Hippocampal formation (tissue), 2 donors: ENCODE results near the gene TRAPPC4.
A peak's percentile ranks its signal among the peaks of the same experiment; 100 is the strongest.
"Not testable (repeated sequence)": the region's sequence is repeated elsewhere in the genome, so short reads cannot be mapped to it uniquely, and the experiment has no call there.

Source experiments
- DNase-seq, 2 donors: peaks; one replicate each; lab custom pipeline; 2025; lab: John Stamatoyannopoulos, UW

The TRAPPC4 gene

DNA sequence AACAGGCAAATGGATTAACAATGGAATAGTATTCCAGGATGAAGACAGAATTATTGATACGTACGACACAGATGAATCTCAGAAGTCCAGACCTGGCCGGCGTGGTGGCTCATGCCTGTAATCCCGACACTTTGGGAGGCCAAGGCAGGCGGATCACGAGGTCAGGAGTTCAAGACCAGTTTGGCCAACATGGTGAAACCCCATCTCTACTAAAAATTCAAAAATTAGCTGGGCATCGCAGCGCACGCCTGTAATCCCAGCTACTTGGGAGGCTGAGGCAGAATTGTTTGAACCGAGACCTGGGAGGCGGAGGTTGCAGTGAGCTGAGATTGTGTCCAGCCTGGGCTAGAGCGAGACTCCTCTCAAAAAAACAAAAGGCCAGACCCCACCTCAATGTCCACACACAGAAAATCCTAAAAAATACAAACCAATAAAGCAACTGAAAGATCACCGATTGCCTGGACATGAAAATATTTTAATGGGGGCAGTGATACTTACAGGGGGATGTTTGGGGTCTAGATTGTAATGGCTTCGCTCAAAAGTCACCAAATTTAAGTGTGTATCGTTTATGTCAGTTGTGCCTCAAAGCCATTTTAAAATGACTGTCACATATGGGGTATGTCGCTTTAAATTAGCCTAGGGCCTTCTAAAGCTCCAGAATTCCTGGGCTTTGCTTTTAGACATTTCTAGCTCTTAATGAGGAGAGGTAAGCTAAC lies 4.2 kb upstream of the TRAPPC4 start:
- no peak for DNase-seq

GRCh38 chr11:119015054-119015611 lies 3.4 kb upstream of the TRAPPC4 start:
- DNase-seq, result no peak

- no peak for DNase-seq
Measured at GRCh38 chr11:119016216-119017009, 2.2 kb upstream of the TRAPPC4 start.

GRCh38 chr11:119017377-119017776 lies 1.2 kb upstream of the TRAPPC4 start:
- not testable (repeated sequence) for DNase-seq

DNA sequence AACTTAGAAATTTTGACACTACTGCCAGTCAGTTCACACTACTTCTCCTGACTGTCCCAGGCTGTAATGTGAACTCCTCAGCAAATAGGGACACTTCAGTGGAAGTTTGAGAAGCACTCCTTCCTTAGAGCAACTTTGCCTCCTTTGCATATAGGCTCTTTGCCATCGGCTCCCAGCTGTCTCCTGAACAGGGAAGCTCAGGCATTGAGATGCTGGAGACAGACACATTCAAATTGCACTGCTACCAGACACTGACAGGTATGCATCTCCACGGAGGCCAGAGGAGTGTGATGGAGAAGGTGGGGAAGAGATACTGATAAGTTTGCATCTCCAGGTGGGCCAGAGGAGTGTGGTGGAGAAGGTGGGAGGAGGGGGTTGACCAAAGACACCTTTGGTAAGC lies 1.4 kb downstream of the TRAPPC4 start:
- no peak for DNase-seq

DNA sequence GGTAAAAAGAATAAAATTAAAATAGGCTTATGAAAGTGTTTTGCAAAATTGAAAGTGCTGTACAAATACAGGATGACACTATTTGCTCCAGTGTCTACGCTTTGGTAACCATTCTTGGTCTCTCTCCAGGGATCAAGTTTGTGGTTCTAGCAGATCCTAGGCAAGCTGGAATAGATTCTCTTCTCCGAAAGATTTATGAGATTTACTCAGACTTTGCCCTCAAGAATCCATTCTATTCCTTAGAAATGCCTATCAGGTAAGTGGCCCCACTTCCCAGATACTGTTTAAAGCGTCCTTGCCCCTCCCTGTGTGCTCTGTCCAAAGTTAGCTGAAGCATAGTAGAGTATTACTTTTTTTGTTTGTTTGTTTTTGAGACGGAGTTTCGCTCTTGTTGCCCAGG lies 3.1 kb downstream of the TRAPPC4 start:
- DNase-seq, result no peak

DNA sequence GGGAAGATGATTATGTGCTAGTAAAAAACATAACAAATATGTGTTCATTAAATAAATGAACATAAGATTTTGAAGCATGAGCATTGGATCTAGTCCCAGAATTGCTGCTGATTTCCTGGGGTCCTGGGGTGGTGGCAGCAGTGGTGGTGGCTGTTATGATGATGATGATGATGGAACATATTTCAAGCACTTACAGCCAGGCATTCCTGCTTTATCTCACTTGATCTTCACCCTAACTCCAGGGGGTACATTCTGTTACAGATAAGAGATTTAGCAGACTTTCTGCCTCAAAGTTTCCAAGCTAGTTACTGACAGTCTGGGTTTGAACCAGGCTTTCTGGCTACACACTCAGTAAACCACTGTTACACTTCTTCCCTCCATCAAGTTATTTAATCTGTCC lies 5.2 kb downstream of the TRAPPC4 start:
- DNase-seq, result no peak

DNA sequence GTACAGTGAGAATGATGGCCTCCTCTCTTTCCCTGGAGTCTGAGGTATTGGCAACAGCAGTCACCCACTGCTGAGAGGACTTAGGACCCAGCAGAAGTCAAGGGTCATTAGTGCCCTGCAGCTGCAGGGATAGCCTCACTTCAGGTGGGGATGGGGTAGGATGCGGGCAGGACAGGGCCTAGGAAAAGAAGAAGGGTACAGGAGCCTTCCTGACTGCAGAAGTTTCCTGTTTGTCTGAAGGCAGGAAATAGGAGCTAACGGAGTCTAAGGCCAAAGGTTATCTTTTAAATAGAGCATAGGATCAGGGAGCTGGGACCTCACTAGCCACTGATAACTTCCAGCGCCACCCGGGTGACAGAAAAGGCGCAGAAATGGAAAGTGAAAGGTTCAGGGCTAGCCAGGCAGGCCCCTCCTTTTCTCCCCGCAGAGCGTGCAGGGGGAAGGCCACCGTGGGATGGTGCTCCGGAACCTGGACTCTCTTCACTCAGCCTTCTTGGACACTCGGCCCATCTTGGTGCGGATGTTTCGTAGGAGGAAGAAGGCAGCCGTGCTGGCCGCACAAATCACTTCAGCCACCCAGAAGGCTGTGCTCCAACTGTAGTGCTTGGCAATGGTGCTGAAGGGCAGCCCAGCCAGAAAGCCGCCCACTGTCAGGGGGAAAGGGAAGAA lies 6.0 kb downstream of the TRAPPC4 start:
- no peak for DNase-seq

DNA sequence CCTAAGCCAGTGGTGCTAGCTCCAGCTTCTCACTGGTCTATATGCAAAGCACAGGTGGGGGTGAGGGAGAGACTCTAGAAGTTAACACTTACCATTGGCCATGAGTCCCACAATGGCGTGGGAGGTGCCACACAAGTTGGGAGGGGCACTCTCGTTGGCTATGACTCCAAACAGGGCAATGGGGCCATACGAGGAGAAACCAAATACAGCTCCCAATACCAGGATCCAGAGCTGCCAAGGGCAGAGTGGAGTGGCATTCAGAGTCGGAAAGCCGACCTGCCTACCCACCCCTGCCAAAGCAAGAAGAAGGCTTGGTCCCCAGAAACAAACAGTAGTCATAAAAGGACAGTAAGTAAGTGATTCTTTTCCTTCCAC lies 6.5 kb downstream of the TRAPPC4 start:
- DNase-seq, result no peak

GRCh38 chr11:119025541-119025940 lies 7.0 kb downstream of the TRAPPC4 start:
- no peak for DNase-seq

DNA sequence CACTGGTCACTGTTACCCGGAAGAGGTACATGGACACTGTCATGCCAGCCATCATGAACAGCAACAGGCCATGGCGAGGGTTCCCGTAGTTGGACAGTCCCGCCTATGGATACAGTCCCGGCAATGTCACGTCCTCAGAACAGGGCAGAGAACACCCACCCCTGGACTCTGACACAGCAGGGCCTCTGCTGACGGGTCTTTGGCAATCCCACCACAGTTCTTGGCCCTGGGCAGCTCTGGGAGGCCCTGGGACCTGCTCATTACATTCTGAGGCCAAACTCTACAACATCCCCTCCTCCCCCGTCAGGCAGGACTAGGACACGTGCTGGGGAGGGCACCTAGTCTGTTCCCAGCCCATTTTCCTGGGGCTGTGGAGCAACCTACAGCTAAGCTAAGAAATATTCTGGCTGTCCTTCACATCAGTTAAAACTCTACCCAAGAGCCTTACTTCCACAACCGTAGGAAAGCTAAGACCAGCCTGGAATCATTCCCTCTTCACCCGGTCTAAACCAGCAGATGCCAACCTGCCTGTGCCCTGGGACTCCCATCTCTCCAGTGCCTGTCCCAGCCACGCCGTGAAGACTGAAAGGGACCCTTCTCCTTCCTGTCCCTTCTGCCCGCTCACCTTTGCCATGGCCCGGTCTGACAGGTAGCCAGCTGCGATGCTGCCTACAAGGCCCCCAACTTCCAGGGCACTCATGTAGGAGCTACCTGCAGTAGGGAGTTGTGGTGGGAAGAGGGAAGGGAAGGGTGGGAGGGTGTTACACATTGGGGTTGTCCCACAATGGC lies 7.6 kb downstream of the TRAPPC4 start:
- DNase-seq, result no peak

DNA sequence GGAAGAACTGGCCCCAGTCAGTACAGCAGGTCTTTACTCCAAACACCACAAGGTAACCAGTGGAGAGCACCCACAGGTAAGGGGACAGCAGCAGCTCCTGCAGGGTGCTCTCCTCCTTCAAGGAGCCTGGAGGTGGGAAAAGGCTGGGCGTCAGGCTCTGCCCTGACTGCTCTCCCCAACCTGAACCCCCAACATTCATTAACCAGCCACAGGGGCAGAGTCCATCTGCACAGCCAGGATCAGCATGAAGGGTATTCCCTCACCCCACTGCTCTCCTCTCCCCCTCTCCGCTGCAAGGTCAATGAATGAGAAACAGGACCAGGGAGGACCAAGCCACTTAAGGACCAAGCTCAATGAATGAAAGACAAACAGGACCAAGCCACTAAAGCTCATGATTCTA lies 8.4 kb downstream of the TRAPPC4 start:
- DNase-seq, result no peak

DNA sequence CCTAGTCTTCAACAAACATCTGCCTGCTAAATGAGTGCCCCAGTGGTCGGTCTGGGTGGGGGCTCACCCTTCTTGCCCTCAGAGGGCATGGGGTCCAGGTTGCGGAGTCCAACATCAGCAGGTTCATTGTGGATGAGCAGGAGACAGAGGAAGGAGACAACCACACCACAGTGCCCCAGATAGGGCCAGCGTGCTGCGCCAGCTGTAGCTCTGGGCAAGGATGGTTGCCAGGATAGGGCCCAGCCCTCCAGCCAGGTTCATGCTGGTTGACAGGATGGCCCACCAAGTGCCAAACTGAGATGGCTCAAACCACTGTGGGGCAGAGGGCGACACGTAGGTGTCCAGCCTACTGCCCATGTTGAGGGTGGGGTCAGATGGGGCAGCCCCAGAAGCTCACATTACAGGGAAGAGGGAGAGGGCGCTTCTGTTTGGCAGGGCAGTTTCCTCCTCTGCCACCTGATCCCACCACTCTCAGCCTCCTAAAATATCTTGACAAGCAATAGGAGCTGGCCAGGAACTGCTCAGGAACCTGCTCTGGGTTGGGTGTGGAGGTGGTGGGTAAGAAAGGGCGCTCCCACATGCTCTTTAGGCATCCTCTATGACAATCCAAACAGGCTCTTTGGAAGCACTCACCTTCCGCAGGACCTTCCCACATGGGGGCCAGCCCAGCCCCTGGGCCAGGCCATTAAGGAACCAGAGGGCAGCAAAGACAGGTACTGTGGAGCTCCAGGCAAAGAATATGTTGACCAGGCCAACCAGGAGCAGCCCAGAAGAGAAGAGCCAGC lies 9.2 kb downstream of the TRAPPC4 start:
- no peak for DNase-seq

- no peak for DNase-seq
Measured at GRCh38 chr11:119028346-119029068, 9.9 kb downstream of the TRAPPC4 start.

DNA sequence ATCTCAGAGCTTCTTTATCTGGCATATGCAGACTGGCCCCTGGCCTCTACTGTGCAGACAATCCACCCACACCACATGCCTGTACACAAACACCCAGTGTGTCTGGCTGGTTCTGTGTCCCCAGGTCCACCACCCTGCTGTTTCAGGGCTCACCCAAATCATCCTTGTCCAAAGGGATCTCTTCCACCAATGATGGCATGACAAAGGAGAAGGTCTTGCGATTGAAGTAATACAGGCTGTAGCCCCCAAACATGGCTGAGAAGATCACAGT lies 10.4 kb downstream of the TRAPPC4 start:
- DNase-seq, result no peak

GRCh38 chr11:119029340-119030028 lies 10.9 kb downstream of the TRAPPC4 start:
- no peak for DNase-seq

DNA sequence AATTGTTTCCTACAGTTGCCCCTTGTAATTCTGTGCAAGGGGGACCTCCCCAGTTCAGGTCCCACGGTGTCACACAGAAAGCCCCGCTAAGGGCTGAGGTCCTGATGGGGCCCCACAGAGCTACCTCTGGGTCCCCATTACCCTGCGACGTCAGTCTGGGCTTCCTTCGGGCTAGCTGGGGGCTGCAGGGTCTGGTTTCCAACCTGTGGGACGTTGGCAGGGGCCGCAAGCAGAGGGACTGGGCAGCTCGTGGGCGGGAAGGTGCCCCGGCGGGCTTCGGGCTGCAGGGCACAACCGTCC lies 11.4 kb downstream of the TRAPPC4 start:
- DNase-seq, result no peak

DNA sequence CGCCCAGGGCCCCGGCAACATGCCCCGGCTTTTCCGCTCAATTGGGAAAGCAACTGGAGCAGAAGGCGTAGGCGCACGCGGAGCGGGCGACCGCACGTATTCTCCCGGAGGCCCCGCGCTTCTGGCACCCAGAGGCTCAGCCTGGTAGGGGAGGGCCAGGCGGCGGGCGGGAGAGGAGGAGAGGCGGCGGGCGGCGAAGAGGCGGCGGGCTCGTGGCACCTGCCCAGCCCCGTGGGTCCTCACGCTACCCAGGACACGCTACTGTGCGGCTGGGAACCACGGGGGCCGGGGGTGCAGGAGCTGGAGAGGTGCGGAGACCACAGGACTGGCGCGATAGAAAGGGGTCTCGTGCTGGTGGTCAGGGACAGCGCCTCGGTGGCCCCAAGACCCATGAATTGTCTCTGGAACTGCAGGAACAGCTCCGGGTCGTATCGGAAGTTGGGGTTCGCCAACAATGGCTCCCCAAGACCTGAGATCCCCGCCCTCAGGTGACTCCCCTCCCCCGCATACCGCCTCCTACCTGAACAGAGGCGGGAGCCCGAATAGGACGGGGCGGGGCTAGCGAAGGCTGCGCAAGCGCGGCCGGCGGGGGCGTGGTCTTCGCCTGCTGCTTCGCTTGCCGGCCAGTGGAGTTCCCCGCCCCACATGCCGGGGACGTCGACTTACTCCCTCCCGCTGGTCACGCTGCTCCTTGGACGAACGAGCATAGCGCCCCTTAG lies 11.9 kb downstream of the TRAPPC4 start, which contains the start of gene SLC37A4:
TSS of gene SLC37A4 (minus strand) at position 549 of the 719 bp plus-strand sequence.
- DNase-seq, result peak; percentile 90 to 91

GRCh38 chr11:119031912-119032280 lies 13.3 kb downstream of the TRAPPC4 start:
- DNase-seq, result no peak
